CD4-positive, alpha-beta T cell treated with Interleukin-21 for 1 hour (primary cell): ENCODE measurements around the gene WDFY2.
"Not testable (repeated sequence)": the region's sequence is repeated elsewhere in the genome, so short reads cannot be mapped to it uniquely, and the experiment has no call there.

Experiments
- DNase-seq: peaks from one replicate; pipeline ENCODE4 v3.0.0-alpha.2; 2020

The WDFY2 gene

DNA sequence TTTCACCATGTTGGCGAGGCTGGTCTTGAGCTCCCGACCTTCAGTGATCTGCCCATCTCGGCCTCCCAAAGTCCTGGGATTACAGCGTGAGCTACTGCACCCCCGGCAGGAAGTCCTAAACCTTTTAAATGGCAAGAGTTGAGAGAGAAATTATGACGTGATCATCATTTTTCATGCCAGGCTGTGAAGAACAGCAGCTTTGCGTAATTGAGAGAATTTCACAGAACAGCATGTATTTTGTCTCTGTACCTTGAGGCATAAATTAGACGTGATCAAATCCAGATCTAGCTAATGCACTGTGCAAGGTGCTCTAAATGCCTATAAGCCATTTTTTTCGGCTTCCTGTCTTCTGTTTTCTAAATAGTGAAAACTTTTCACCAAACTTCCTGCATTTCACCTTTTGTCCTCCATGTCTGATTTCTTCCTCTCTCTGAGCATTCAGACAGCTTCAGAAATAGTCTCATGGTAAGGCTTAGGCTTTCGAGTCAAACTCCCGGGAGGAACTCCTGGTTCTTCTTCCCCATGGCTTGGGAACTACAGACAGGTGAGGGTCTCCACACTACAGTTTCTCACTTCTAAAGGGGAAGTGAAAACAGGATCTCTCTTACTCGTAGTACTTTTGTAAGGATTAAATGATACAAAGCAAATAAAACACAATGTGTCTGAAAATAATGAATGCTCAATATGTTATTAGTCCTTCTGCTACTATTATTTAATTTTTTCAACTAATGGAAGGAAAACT is 51.0 kb downstream of the WDFY2 start:
- no peak for DNase-seq

- no peak for DNase-seq
Measured at GRCh38 chr13:51636349-51636890, 52.2 kb downstream of the WDFY2 start.

DNA sequence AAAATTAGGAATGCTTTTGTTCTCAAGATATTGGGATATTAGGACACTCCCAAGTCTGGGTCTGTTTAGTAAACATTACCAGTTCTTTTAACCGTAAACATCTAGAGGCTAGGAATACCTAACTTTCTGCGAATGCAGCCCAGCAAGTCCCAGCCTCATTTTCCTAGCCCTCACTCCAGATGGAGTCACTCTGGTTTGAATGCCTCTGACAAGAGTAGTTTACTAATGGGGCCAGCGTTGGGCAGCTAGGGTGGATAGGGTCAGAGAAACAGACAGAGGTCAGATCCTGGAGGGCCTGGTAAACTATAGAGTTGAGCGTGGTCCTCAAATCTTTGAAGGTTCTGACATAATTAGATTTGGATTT is 53.6 kb downstream of the WDFY2 start:
- DNase-seq: no peak

GRCh38 chr13:51638216-51638871 is 54.1 kb downstream of the WDFY2 start:
- DNase-seq: no peak

DNA sequence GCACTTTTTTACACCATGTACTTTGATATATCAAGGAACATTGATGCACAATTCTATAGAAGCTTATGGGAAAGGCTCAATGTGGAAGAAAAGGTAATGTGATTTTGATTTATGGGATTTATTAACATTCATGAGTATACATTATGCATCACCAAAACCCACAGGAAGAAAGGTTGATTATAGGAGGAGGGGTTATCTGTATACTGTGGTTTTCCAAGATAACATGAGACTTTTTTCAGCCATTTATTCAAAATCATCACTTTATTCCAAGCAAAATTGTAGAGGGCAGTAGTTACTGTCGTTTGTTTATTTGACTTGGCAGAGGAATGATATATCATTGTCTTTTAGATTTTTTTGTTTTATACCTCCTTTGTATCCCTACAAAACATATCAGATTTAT is 54.9 kb downstream of the WDFY2 start:
- no peak for DNase-seq

GRCh38 chr13:51640696-51641095 is 56.4 kb downstream of the WDFY2 start:
- not testable (repeated sequence) for DNase-seq

DNA sequence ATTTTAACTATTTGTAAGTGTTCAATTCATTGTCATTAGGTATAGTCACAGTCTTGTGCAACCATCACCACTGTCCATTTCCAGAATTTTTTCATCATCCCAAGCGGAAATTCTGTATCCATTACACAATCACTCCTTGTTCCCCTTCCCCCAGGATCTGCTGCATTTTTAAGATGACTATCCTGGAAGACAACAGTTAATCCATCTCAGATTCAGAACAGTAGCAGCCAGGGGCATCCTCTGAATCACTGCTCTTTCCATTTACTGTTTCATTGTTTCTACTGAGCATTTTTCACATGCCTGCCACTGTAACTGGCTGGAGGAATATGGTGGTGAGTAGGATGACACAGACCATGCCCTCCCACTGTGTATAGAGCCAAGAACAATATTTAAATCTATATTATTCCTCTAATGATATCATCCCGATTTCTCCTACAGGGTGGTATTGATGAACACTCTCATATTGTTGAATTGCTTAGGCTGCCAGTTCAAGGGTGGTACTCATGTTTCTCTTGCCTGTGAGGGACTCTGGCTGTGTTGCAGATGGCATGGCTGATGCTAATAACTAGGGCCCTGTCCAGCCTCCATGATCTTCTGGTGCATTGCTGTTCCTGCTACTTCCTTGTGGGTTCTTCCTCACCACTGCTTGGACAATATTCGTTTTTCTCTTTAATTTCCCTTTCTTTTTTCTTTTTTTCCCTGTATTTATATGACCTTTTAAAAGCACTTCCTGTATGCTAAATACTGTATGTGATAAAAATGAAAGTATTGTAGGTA is 59.0 kb downstream of the WDFY2 start:
- no peak for DNase-seq

DNA sequence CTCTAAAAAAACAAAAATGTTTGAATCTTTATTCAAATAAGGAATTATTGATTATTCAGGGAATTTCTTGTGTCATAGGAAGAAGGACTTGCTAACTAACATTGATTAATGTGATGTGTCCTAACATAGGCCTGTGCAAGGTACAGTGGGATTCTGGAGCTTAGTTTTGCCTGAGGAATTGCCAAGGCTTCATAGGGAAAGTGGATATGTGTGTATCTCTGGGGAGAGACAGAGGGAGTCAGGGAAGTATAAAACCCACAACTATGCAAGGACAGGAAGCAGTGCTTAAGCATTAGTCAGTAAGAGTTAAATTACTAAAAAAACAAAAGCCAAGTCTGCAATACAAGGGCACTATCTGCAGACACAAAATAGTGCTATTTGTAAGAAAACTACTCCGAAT is 59.6 kb downstream of the WDFY2 start:
- no peak for DNase-seq

DNA sequence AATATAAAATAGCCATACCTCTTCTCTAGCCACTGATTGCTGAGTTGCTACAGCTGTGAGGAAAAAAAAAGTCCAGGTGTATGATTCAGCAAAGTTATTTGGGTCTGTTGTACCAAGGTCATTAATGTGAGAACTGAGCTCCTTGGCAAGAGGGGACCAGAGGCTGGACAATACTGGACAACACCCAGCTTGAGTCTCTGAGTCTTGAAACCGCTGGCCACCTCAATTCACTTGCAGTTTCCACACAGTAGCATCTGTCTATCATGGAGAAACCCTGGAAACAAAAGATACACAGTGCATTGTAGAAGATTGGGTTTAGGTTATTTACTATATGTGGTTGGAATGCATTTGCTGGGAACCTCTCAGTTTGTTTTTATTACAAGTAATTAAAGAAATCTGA is 60.4 kb downstream of the WDFY2 start:
- DNase-seq: peak; percentile 26

DNA sequence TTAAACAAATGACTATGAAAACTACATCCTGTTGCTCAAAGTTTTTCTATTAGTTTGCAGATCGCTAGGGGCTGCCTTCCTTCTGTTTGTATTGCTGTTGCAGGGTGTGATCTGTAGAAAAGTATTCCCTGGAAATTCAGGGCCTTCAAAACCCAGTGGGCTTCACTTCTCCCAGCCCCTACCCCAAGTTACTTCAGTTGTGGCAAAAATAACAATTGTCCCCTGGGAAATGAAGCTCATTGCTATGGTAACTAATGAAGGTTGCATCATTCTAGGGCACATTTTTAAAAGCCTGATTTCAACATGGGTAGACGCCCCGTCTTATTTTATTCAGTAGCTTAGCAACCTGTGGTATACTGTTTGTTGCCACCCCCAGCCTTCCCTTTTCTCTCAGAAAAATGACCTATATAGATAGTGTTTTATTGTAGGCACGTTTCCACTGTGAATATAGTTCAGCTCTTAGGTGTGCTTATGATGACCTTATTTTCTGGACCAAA is 60.9 kb downstream of the WDFY2 start:
- peak; percentile 81 for DNase-seq

GRCh38 chr13:51645761-51646670 is 61.8 kb downstream of the WDFY2 start:
- peak; percentile 46 for DNase-seq

- DNase-seq: peak; percentile 8
Measured at GRCh38 chr13:51647067-51647466, 62.8 kb downstream of the WDFY2 start.

GRCh38 chr13:51652193-51652592 is 67.9 kb downstream of the WDFY2 start:
- DNase-seq: not testable (repeated sequence)

DNA sequence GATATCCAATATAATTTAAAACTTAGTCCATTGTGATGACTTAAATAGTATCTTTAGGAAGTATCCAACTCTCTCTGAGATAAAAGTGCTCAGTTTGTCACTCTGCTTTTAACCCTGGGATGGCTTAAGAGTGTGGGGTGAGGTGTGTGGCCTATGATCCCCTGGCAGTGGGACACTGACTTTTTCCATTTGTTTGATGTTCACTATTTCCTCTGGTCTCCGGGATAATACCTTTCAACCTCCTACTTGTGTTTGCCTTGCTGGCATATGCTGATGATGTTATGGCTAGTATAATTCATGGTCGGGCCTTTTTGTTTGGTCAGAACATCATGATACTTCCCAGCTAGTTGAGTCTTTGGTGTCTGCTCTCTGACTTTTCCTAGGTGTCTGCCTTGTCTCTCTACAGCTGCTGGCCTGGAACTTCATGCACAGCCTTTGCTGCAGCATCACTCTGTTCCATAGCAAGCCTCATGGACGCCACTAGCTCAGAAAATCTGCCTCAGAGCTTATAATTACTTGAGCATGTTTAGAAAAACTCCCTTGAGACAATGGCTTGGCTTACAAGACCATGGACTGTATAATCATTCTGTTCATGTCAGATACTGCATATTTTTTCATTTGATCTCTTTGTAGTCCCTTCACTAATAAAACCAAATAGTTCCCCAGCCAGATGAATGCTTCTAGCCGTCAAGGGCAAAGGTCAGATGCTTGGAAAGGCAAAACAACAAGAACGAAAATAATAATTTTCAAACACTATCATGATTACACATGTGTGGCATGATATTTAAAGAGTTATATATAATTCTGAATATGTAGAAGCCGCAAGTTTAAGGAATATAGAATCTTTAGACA is 75.2 kb downstream of the WDFY2 start:
- DNase-seq: no peak

DNA sequence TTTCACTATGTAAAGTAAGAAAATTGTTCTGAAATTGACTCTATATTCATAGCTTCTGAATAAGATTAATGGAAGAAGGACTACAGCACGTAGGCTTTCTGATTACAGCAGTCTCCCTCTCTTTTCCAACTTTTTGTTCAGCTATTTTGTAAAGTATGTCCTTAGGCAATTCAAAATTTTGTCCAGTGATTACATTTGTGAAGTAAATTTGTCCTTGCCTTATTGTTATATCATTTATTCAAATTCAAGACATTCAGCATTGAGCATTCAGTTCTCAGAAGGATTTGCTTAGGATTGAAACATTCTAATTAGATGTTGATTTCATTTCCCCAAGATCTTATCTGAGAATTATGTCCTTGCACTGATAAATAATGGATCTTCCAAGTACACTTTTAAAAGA is 76.6 kb downstream of the WDFY2 start:
- no peak for DNase-seq

DNA sequence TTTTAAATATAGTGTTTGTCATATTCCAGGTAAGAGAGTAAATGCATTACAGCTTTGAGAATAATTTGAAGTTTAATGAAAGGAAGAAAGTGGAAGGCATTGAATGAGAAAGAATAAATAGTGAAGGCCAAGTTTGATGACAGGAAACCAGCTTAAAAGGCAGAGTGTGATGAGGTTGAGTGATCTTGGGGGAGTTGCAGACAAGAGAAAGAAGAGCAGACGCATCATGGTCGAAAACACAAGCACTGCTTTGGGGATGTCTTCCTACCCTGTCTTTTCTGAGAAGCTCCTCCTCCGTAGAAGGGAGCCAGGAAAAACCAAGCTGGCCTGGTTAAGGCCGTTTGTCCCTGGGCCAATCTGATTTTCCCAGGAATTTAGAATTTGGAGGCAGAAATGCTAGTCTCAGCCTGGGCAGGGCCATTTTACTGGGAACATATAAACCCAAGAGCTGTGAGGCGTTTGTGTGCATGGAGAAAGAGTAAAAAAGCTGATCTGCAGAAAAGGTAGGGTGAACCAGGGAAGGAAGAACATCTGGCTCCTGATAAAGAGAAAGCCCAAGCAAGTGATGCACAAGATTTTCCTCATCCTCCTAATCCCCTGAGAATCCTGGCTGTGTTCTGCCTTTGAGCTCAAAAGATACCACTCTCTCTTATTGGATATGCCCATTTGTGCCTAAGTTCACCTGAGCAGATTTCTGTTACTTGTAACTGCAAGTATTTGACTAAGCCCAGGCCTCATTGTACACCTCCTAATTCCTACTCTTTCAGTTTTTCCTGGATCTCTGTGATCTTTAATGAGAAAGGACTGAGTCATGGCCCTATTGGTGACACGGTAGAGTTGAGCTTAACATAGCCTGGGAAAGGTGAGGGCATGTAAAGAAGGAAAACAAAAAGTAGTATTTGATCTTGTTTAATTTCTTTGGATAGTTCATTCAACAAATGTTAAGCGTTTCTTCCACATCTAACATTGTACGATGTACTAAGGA is 80.0 kb downstream of the WDFY2 start:
- DNase-seq: no peak

DNA sequence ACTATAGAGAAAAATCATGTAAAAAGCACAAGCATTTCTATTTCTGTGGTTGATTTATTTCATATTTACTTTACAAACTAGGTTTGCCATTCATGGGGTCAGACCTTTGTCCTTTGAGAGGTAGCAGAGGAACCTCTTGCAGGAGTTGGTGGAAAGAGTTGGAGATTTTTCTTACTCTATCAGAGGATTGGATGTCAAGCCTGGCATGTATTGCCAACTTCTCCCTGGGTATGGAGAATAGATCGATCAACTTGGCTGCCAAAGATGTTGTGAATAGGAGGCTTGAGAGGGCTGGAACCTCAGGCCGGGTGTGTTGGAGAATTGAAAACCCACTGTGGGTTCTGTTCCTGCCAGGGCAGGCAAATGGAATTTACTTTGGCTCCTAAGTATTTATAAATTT is 81.2 kb downstream of the WDFY2 start:
- DNase-seq: no peak

- no peak for DNase-seq
Measured at GRCh38 chr13:51666374-51666773, 82.1 kb downstream of the WDFY2 start.

DNA sequence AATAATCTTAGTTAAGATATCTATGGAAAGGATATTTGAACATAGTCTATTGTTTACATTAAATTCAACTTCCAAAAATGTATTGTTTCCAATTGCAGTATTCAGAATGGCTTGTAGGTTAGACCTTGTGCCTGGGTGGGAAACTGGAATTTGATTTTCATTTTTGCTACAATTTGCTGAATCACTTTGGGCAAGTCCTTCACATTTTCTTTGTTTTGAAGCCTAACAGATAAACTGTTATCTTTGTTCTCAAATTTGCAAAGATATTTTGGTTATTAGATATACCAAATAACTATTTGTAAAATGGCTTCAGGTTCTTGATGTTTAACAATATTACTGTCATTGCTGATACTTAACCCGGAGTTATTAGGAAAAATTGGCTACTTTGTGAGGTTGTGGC is 82.6 kb downstream of the WDFY2 start:
- no peak for DNase-seq

DNA sequence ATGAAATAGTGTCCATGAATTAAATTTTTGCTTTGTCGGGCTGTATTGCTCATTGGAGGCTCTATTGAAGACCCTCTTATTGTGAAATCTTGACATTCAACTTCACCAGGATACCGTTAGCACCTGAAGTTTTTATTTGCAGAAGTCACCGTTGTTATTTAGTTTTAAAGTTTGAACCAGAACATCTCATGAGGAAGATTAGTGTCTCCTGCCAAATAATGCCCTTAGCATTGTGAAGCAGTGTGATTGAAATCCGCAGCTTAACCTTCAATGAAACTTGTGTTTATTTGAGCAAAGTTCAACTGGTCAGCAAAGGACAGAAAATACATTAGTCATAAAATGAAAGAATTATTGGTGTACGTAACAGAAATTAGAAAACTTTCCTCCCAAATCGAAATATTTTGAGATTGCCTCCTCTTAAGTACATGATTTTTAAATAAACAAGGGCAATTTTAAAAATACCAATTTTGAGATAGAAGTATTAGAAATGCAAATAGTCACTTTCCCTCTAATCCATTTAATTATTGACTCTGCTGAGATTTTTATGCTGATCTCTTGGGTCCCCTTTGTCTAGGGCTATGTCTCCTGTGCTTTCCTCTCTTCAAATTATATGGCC is 84.4 kb downstream of the WDFY2 start:
- no peak for DNase-seq
